ENCODE data around the gene POLR2E.

DNA sequence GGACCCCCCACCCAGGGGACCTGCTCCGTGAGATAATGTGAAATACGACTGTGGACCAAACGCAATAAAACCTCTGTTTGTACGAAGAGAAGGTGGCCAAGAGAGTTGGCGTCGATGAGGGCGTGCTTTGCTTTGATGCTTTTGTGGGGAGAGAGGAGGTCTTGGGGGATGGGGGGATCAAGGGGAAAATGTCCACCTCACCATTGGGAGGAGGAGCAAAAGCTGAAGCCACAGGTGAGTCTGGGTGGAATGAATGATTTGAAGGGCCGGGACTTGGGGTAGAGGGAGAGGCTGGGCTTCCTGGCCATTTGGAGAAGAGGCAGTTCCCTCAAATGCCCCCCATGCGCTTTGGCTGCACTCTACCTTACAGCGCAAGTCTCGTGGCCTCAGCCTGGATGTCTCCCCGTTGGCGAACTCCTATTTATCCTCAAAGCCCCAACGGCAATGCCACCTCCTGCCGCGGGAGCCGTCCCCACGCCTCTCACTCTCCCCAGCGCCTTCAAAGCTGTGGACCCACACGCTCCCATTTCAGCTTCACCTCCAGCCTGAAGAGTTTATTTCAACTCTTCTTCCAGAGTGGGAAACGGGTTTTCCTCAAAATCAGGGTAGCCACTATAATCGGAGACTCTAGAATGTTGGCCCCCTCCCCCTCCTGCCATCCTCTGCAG, 56.1 kb downstream of the POLR2E start:
- TF ChIP-seq, protein P1, sequence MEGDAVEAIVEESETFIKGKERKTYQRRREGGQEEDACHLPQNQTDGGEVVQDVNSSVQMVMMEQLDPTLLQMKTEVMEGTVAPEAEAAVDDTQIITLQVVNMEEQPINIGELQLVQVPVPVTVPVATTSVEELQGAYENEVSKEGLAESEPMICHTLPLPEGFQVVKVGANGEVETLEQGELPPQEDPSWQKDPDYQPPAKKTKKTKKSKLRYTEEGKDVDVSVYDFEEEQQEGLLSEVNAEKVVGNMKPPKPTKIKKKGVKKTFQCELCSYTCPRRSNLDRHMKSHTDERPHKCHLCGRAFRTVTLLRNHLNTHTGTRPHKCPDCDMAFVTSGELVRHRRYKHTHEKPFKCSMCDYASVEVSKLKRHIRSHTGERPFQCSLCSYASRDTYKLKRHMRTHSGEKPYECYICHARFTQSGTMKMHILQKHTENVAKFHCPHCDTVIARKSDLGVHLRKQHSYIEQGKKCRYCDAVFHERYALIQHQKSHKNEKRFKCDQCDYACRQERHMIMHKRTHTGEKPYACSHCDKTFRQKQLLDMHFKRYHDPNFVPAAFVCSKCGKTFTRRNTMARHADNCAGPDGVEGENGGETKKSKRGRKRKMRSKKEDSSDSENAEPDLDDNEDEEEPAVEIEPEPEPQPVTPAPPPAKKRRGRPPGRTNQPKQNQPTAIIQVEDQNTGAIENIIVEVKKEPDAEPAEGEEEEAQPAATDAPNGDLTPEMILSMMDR (IDR thresholded peaks at IDR 0.05; ENCODE audit: low read depth, low read length, poor library complexity, severe bottlenecking), result no peak
- no peak for TF ChIP-seq EZH2phosphoT487 (IDR thresholded peaks at IDR 0.05; ENCODE audit: borderline replicate concordance, low read length)
